ENCODE results near the gene GPR15.

DNA sequence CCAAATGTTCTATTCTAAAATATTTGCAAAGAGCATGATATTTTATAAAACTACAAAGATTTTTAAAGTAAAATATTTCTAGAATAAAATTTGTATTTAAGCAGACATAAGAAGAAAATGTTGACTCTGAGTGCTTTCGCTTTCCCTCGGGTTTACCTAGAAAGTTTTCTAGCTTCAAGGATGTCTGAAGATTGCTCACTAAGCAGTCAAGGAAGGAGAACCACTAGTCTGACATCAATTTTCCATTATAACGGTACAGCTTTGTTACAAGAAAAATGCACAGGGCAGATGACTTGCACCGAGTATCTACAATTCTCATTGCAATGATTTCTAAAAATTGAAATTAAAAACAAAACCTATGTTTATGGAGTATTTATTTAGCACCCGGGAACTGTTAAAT is 14.2 kb downstream of the GPR15 start:
- no peak for TF ChIP-seq CTCF (IDR thresholded peaks at IDR 0.05)
- no peak for TF ChIP-seq POLR2A (IDR thresholded peaks at IDR 0.05)

Data from testis (tissue), 2 donors.